ENCODE data around the gene GAPDHS. TPM values are rescaled to one million over a fixed set of nuclear protein-coding genes. Genes with fewer than 3 reads are reported as not detected.

The GAPDHS gene
- total RNA-seq, 1 experiment from 2014 or later, result not detected

DNA sequence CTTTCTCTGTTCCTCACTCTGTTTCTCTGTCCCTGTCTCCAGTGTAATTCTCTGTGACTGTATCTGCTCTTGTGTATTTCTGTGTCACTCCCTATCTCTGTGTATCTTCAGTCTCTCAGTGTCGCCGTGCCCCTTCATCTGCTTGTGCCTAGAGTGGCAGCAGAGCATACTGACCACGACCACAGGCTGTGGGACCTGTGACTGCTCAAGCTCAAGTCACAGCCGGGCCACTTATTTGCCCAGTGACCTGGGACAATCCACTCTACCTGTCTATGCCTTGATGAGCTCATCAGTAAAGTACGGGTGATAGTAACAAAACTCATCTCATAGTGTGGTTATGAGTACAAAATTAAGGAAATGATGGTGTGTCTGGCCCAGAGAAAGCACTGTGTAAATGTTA lies 20.8 kb downstream of the GAPDHS start:
- no TSS peak for BruUV-seq (replicated peaks)
- ChIA-PET CTCF (no interaction called here), RAD21 (ENCODE audit: low non-redundant PET in 1 of 2, low total read pairs in 2 of 2, uncharacterized antibody in 2 of 2, unreplicated experiment in 2 of 2) (no interaction called here), POLR2A (no interaction called here)
- Histone ChIP-seq H3K4me2 (ENCODE audit: low read length) (no peak overlapping the region), H3K4me3 (replicated peaks in 1 of 2; ENCODE audit: low read depth in 1 of 2, low read length in 2 of 2) (no peak overlapping the region), H3K36me3 (ENCODE audit: control insufficient read depth in 1 of 2, insufficient read depth in 2 of 2, low read length in 2 of 2) (no peaks in the 10 kb centered on the region), H3K9ac (ENCODE audit: low read length) (no peak overlapping the region), H3K79me2 (ENCODE audit: insufficient read depth, low read length) (no peaks in the 10 kb centered on the region), H4K20me1 (ENCODE audit: insufficient read depth) (no peaks in the 10 kb centered on the region), H3K9me3 (ENCODE audit: control insufficient read depth in 1 of 2, insufficient read depth in 1 of 2, low read depth in 1 of 2, low read length in 2 of 2) (no peaks in the 10 kb centered on the region), H3K9me2 (ENCODE audit: insufficient read depth) (no peaks in the 10 kb centered on the region), H3K27ac (ENCODE audit: low read depth, low read length) (no peak overlapping the region), H3K4me1 (ENCODE audit: control insufficient read depth in 1 of 2, insufficient read depth in 2 of 2, low read length in 2 of 2) (peaks cover 0 to 12% of the 10 kb centered on the region in 2 experiments; a peak in 2 of 4 replicates), H2AFZ (ENCODE audit: low read depth, low read length, poor library complexity, severe bottlenecking) (no peak overlapping the region), H3K27me3 (ENCODE audit: insufficient read depth, low read length) (no peaks in the 10 kb centered on the region)
- DNase-seq (ENCODE audit: low read depth, low spot score) (no peak), ATAC-seq (no peak)
- intact Hi-C loops (cut with micrococcal nuclease), result no loop called here
- TF ChIP-seq SRF (IDR thresholded peaks at IDR 0.05; ENCODE audit: low read depth) (no peak), EGR1 (IDR thresholded peaks at IDR 0.05; ENCODE audit: low read depth) (no peak), EZH2 (IDR thresholded peaks at IDR 0.05) (no peak), CBX3 (IDR thresholded peaks at IDR 0.05; ENCODE audit: low read depth) (no peak), CTCF (IDR thresholded peaks at IDR 0.05 in 2 of 3, conservative IDR thresholded peaks at IDR 0.05 in 1 of 3; ENCODE audit: borderline replicate concordance in 1 of 3, insufficient read depth in 1 of 3, low read depth in 2 of 3, low read length in 2 of 3) (no peak), ELF1 (IDR thresholded peaks at IDR 0.05; ENCODE audit: borderline replicate concordance, low read depth) (no peak), ZNF274 (IDR thresholded peaks at IDR 0.05; ENCODE audit: low read depth, low read length) (no peak), MAX (IDR thresholded peaks at IDR 0.05) (no peak), YY1 (IDR thresholded peaks at IDR 0.05; ENCODE audit: extremely low read depth, insufficient replicate concordance, low read depth, low read length) (no peak)
